Right lobe of liver (tissue), 6 donors: ENCODE data around the gene CELA3B. TPM values are rescaled to one million over a fixed set of nuclear protein-coding genes. Genes with fewer than 3 reads are reported as not detected.

Experiments
- ATAC-seq, 4 donors: fragments of 200-7000 bp; cut with Tn5 transposase; one replicate each; pipeline ENCODE4 v1.9.1; 2020; ENCODE audit warnings: mild to moderate bottlenecking in 4 of 4, moderate library complexity in 4 of 4
- DNase-seq, 3 donors: peaks; one replicate each; pipeline ENCODE4 v3.0.0-alpha.2; 2020
- H3K27ac ChIP-seq, 3 donors: fragments of 200-600 bp; one replicate each; pipeline ENCODE4 v1.8.0; 2022
- H3K27me3 ChIP-seq, 2 donors: fragments of 200-600 bp; one replicate each; pipeline ENCODE4 v1.8.0; 2022
- H3K36me3 ChIP-seq, 4 donors: fragments of 200-600 bp; sonication (generic) in 1 of 4; one replicate each; pipeline versions ENCODE4 v1.5.1 to v1.8.0; 2017 to 2022; ENCODE audit warnings: control low read depth in 1 of 4
- H3K4me1 ChIP-seq, 4 donors: fragments of 200-600 bp; sonication (generic) in 1 of 4; one replicate each; pipeline versions ENCODE4 v1.5.1 to v1.8.0; 2017 to 2022; ENCODE audit warnings: control low read depth in 1 of 4
- H3K4me3 ChIP-seq, 3 donors: fragments of 200-600 bp; one replicate each; pipeline ENCODE4 v1.8.0; 2022
- H3K9me3 ChIP-seq, 4 donors: fragments of 200-600 bp; sonication (generic) in 1 of 4; one replicate each; pipeline versions ENCODE4 v1.5.1 to v1.8.0; 2017 to 2022; ENCODE audit warnings: control low read depth in 1 of 4
- CTCF ChIP-seq, 4 donors: fragments of 200-600 bp in 3 of 4; fragments of 450-650 bp in 1 of 4; IDR thresholded peaks; one replicate each; pipeline versions ENCODE4 v1.5.1 to v1.8.0; 2016 to 2022; ENCODE audit warnings: antibody characterized with exemption in 4 of 4, mild to moderate bottlenecking in 2 of 4
- POLR2A ChIP-seq: fragments of 450-650 bp; IDR thresholded peaks from one replicate; pipeline ENCODE4 v1.6.1; 2017; ENCODE audit warnings: antibody characterized with exemption, mild to moderate bottlenecking
- WGBS: methylation state at CpG from one replicate; pipeline ENCODE4 v1.1.6; 2018; ENCODE audit warnings: low coverage, low lambda C conversion rate; ENCODE audit not compliant: insufficient coverage; ENCODE audit errors: missing lambda C conversion rate; 5-methylcytosine and 5-hydroxymethylcytosine counted together
- intact Hi-C, 2 donors: fragments of 100-400 bp; cut with DNase I; formaldehyde crosslinking; loops; one replicate each; pipeline versions ENCODE4 v1.11.2 to v1.14.1; 2022
- total RNA-seq, 6 experiments: library from RNA; depleted of rRNA in 2 of 6; stranded (reverse); fragments of >200 nt in 2 of 6; fragmentation: NEBNext Ultra II Directional in 3 of 6; extraction: Animal tissue kit (Norgen Biotek cat#: 25700) in 3 of 6; gene quantifications; one replicate each; pipeline versions ENCODE4 v1.1.0 to v1.2.4, GENCODE V29; 2016 to 2023
- donor health status: DM: no; HTN: yes; CAD: no.
- donor health status: DM: no; HTN: no; CAD: no.
- donor health status: DM: no; HTN: no; CAD: no.
- donor health status: DM: no; HTN: yes; CAD: no.
- donor health status: DM: no; HTN: yes; CAD: no.

The CELA3B gene
- total RNA-seq, 6 experiments from 2014 or later: not detected

- intact Hi-C loops: no loop called here
- Histone ChIP-seq H3K4me3 (no peak overlapping the region), H3K27me3 (no peaks in the 10 kb centered on the region), H3K36me3 (no peaks in the 10 kb centered on the region), H3K9me3 (no peaks in the 10 kb centered on the region), H3K27ac (no peak overlapping the region), H3K4me1 (peaks cover 0 to under 1% (median 0%) of the 10 kb centered on the region in 4 donors)
- DNase-seq (no peak), ATAC-seq (no peak)
- TF ChIP-seq CTCF (IDR thresholded peaks at IDR 0.05) (no peak), POLR2A (no peak)
- WGBS: 54% methylated on average over 3 of the region's 12 CpGs
Measured at GRCh38 chr1:21951226-21951870, 25.5 kb upstream of the CELA3B start.

- Histone ChIP-seq H3K4me1 (peaks cover 0 to 10% (median 0%) of the 10 kb centered on the region in 4 donors), H3K36me3 (no peaks in the 10 kb centered on the region), H3K27ac (no peak overlapping the region), H3K4me3 (no peak overlapping the region), H3K9me3 (no peaks in the 10 kb centered on the region), H3K27me3 (no peaks in the 10 kb centered on the region)
- WGBS: 92% methylated on average over 4 of the region's 6 CpGs
- DNase-seq: no peak
- no peak for ATAC-seq
- intact Hi-C loops: no loop called here
- TF ChIP-seq POLR2A (no peak), CTCF (IDR thresholded peaks at IDR 0.05) (no peak)
Measured at GRCh38 chr1:21952786-21953520, 23.9 kb upstream of the CELA3B start.

GRCh38 chr1:21955058-21955457 is 21.8 kb upstream of the CELA3B start:
- no peak overlapping the region for H3K27ac ChIP-seq
- H3K27me3 ChIP-seq: no peaks in the 10 kb centered on the region
- WGBS: 77% methylated on average over 9 of the region's 16 CpGs
- ATAC-seq (no peak), DNase-seq (peak in 1 of 3 donors; percentile 42)
- no peak overlapping the region for H3K4me3 ChIP-seq
- no peaks in the 10 kb centered on the region for H3K36me3 ChIP-seq
- H3K4me1 ChIP-seq: peaks cover 0 to 10% (median 0%) of the 10 kb centered on the region in 4 donors
- TF ChIP-seq POLR2A: no peak
- no peak for TF ChIP-seq CTCF (IDR thresholded peaks at IDR 0.05)
- H3K9me3 ChIP-seq: no peaks in the 10 kb centered on the region
- intact Hi-C loops: no loop called here

GRCh38 chr1:21955501-21956281 is 21.1 kb upstream of the CELA3B start:
- Histone ChIP-seq H3K36me3 (no peaks in the 10 kb centered on the region), H3K27ac (no peak overlapping the region), H3K4me3 (no peak overlapping the region), H3K9me3 (no peaks in the 10 kb centered on the region), H3K27me3 (no peaks in the 10 kb centered on the region), H3K4me1 (peaks cover 0 to 10% (median 0%) of the 10 kb centered on the region in 4 donors)
- ATAC-seq (no peak), DNase-seq (peak in 1 of 3 donors; percentile 45)
- intact Hi-C loops: no loop called here
- WGBS: 72% methylated on average over 7 of the region's 9 CpGs
- TF ChIP-seq CTCF (IDR thresholded peaks at IDR 0.05) (no peak), POLR2A (no peak)
